Nephron (organoid): ENCODE results near the gene TSR3.

Experiments used
- H3K27ac Mint-ChIP-seq, 3 experiments: 2 replicates each; pipeline ENCODE4 v1.8.0; 2020; ENCODE audit warnings: mixed read lengths in 3 of 3, mild to moderate bottlenecking in 2 of 3, moderate library complexity in 1 of 3
- H3K27me3 Mint-ChIP-seq: 2 replicates; pipeline ENCODE4 v1.8.0; 2021; ENCODE audit warnings: low read depth, mild to moderate bottlenecking, moderate library complexity, mixed read lengths
- H3K36me3 Mint-ChIP-seq: 2 replicates; pipeline ENCODE4 v1.8.0; 2020; ENCODE audit warnings: low read depth, mixed read lengths
- H3K4me1 Mint-ChIP-seq: 2 replicates; pipeline ENCODE4 v1.8.0; 2020; ENCODE audit warnings: mixed read lengths
- H3K4me3 Mint-ChIP-seq, 3 experiments: 2 replicates each; pipeline ENCODE4 v1.8.0; 2020; ENCODE audit warnings: mild to moderate bottlenecking in 3 of 3, mixed read lengths in 3 of 3, moderate library complexity in 2 of 3
- H3K9me3 Mint-ChIP-seq: 2 replicates; pipeline ENCODE4 v1.8.0; 2020; ENCODE audit warnings: mixed read lengths
- TF ChIP-seq, protein P1 (sequence below), 3 experiments: fragments of 200-600 bp; sonication (generic); IDR thresholded peaks; one replicate each; pipeline ENCODE4 v1.5.0; 2021; ENCODE audit warnings: antibody characterized with exemption in 3 of 3; ENCODE audit not compliant: unreplicated experiment in 3 of 3

TSR3 gene

GRCh38 chr16:1317479-1318267 is 34.0 kb downstream of the TSR3 start:
- Mint-ChIP-seq H3K27me3 (no peaks in the 10 kb centered on the region), H3K36me3 (peaks cover 52% of the 10 kb centered on the region), H3K9me3 (no peaks in the 10 kb centered on the region), H3K27ac (no peak overlapping the region), H3K4me3 (no peak overlapping the region), H3K4me1 (peaks cover 6% of the 10 kb centered on the region)
- TF ChIP-seq, protein P1, sequence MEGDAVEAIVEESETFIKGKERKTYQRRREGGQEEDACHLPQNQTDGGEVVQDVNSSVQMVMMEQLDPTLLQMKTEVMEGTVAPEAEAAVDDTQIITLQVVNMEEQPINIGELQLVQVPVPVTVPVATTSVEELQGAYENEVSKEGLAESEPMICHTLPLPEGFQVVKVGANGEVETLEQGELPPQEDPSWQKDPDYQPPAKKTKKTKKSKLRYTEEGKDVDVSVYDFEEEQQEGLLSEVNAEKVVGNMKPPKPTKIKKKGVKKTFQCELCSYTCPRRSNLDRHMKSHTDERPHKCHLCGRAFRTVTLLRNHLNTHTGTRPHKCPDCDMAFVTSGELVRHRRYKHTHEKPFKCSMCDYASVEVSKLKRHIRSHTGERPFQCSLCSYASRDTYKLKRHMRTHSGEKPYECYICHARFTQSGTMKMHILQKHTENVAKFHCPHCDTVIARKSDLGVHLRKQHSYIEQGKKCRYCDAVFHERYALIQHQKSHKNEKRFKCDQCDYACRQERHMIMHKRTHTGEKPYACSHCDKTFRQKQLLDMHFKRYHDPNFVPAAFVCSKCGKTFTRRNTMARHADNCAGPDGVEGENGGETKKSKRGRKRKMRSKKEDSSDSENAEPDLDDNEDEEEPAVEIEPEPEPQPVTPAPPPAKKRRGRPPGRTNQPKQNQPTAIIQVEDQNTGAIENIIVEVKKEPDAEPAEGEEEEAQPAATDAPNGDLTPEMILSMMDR (IDR thresholded peaks at IDR 0.05; ENCODE audit: unreplicated experiment in 3 of 3) = no peak

GRCh38 chr16:1316033-1316405 is 35.7 kb downstream of the TSR3 start:
- TF ChIP-seq, protein P1 (IDR thresholded peaks at IDR 0.05; ENCODE audit: unreplicated experiment in 3 of 3) = no peak
- no peak overlapping the region for H3K27ac Mint-ChIP-seq
- no peak overlapping the region for H3K4me3 Mint-ChIP-seq
- H3K36me3 Mint-ChIP-seq = peaks cover 51% of the 10 kb centered on the region
- H3K9me3 Mint-ChIP-seq = no peaks in the 10 kb centered on the region
- no peaks in the 10 kb centered on the region for H3K27me3 Mint-ChIP-seq
- peaks cover 11% of the 10 kb centered on the region for H3K4me1 Mint-ChIP-seq

DNA sequence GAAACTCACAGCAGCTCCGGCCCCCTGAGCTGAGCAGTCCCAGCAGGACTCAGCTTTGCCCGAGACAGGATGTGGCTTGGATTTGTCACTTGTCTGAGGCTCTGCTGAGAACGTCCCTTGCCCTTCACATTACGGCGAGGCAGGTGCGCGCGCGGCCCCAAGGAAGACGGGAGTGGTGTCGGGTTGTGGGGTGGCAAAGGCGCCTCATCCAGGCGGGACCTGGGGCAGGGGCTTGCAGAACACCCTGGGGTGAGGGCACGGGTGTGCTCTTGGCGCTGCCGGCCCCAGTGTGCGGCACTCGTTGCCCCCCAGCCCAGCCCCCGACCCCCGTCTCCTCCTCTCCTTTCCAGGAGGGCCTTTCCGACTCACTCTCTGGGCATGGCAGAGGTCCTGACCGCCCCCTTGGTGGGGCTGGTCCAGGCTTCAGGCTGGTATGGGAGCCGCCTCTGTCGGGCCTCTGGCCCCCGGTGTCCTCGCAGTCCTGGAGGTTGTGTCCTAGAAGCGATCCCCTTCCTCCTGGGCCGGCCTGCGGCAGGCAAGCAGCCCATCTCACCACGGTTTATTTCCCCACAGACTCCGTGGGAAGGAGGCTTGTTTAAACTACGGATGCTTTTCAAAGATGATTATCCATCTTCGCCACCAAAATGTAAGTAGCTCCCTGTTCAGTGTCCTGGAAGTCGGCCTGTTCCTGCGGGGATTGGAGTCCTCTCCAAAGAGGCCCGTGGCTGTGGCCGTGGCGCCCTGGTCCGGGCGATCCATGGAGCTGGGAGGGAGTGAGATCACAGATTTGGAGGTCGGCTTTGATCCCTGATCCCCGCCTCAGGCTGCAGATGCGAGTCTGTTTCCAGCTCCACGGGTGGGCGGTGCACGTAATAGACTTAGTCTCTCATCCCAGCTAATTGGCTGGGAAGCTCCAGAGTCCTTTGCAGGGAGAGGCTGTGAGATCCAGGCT is 36.3 kb downstream of the TSR3 start:
- Mint-ChIP-seq H3K27me3 (no peaks in the 10 kb centered on the region), H3K27ac (no peak overlapping the region), H3K36me3 (peaks cover 50% of the 10 kb centered on the region), H3K9me3 (no peaks in the 10 kb centered on the region), H3K4me3 (no peak overlapping the region), H3K4me1 (peaks cover 17% of the 10 kb centered on the region)
- TF ChIP-seq, protein P1 (IDR thresholded peaks at IDR 0.05; ENCODE audit: unreplicated experiment in 3 of 3) = no peak

DNA sequence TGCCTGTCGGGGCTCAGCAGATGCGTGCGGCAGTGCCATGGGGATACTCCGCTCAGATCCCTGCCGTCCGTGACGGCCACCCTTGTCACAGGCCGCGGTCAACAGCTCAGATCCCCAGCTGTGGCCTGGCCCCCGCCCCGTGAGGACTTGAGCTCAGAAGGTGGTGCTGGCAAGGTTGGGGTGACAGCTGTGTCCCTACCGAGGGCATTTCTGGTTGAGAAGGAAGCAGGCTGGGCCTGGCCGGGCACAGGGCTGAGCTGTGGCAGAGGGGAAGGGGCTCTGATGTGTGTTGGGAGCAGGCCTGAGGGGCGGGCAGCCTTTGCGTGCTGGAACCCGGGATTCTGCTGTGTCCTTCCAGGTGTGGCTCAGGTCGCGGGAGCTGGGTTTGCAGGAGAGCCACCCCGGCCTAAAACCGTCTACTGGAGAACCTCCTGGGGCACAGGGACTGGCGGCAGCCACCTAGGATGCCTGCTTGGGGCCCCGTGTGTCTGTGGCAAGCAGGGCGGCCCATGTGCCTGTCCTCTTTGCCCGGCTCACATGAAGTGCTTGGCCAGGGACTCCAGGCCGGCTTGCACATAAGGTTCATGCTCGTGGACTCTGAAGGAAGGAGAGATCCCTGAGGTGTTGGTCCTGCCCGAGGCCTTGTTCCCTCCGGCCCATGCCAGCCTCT is 37.1 kb downstream of the TSR3 start:
- H3K4me3 Mint-ChIP-seq = no peak overlapping the region
- H3K27ac Mint-ChIP-seq = no peak overlapping the region
- peaks cover 42% of the 10 kb centered on the region for H3K36me3 Mint-ChIP-seq
- no peaks in the 10 kb centered on the region for H3K27me3 Mint-ChIP-seq
- peaks cover 22% of the 10 kb centered on the region for H3K4me1 Mint-ChIP-seq
- TF ChIP-seq, protein P1 (IDR thresholded peaks at IDR 0.05; ENCODE audit: unreplicated experiment in 3 of 3) = no peak
- no peaks in the 10 kb centered on the region for H3K9me3 Mint-ChIP-seq

DNA sequence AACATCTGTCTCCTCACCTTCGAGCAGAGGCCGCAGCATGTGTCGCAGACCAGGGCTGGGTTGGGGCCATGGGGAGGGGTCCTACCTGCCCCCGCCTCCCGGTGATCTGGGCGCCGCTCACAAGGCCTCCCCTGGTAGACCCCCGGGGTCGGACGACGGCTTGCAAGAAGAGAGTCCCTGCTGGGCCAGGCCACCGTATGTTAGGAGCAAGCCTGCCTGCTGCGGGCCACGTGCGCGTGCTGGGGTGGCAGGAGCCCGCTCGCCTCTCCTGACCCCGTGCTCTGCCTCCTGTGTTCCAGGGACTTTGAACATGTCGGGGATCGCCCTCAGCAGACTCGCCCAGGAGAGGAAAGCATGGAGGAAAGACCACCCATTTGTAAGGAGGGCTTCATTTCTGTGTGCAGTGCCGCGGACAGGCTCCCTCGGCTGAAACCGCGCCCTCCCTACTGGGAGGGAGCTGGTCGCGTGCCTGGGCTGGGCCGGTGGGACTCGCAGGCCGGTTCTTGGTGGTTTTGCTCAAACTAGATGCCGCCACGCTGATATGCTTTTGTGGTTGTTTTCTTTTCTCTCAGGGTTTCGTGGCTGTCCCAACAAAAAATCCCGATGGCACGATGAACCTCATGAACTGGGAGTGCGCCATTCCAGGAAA is 37.8 kb downstream of the TSR3 start:
- no peaks in the 10 kb centered on the region for H3K27me3 Mint-ChIP-seq

More for the DNA sequence above, 37.8 kb downstream of the TSR3 start:
- no peak overlapping the region for H3K27ac Mint-ChIP-seq
- no peaks in the 10 kb centered on the region for H3K9me3 Mint-ChIP-seq
- H3K36me3 Mint-ChIP-seq = peaks cover 37% of the 10 kb centered on the region
- H3K4me3 Mint-ChIP-seq = peak overlapping the region in 1 of 3 experiments; percentile 27
- peaks cover 22% of the 10 kb centered on the region for H3K4me1 Mint-ChIP-seq
- TF ChIP-seq, protein P1 (IDR thresholded peaks at IDR 0.05; ENCODE audit: unreplicated experiment in 3 of 3) = no peak
